HG03139 (cell line): ENCODE measurements around the gene CACNA1A.
A peak's percentile ranks its signal among the peaks of the same experiment; 100 is the strongest.
"Not testable (repeated sequence)": the region's sequence is repeated elsewhere in the genome, so short reads cannot be mapped to it uniquely, and the experiment has no call there.

Source experiments
- ATAC-seq: cut with Tn5 transposase; IDR thresholded peaks from one replicate; pipeline ENCODE4 v1.9.1; 2021; ENCODE audit not compliant: unreplicated experiment

Gene CACNA1A

GRCh38 chr19:13282486-13283065 is 223.7 kb downstream of the CACNA1A start:
- no peak for ATAC-seq

- no peak for ATAC-seq
Measured at GRCh38 chr19:13281567-13282291, 224.6 kb downstream of the CACNA1A start.

GRCh38 chr19:13277104-13277809 is 229.0 kb downstream of the CACNA1A start:
- ATAC-seq = no peak

GRCh38 chr19:13275016-13275722 is 231.1 kb downstream of the CACNA1A start:
- ATAC-seq = no peak

- no peak for ATAC-seq
Measured at GRCh38 chr19:13270514-13271105, 235.7 kb downstream of the CACNA1A start.

- ATAC-seq = no peak
Measured at GRCh38 chr19:13269348-13269747, 236.9 kb downstream of the CACNA1A start.

GRCh38 chr19:13267889-13268288 is 238.4 kb downstream of the CACNA1A start:
- no peak for ATAC-seq

GRCh38 chr19:13267131-13267530 is 239.1 kb downstream of the CACNA1A start:
- ATAC-seq = no peak

GRCh38 chr19:13262450-13262849 is 243.8 kb downstream of the CACNA1A start:
- no peak for ATAC-seq

- ATAC-seq = peak; percentile 66
Measured at GRCh38 chr19:13260883-13261653, 245.2 kb downstream of the CACNA1A start.

- no peak for ATAC-seq
Measured at GRCh38 chr19:13256918-13257317, 249.4 kb downstream of the CACNA1A start.

- ATAC-seq = not testable (repeated sequence)
Measured at GRCh38 chr19:13256398-13256797, 249.9 kb downstream of the CACNA1A start.

GRCh38 chr19:13255719-13256059 is 250.6 kb downstream of the CACNA1A start:
- no peak for ATAC-seq

- no peak for ATAC-seq
Measured at GRCh38 chr19:13255041-13255718, 251.1 kb downstream of the CACNA1A start.

- ATAC-seq = no peak
Measured at GRCh38 chr19:13252569-13253335, 253.5 kb downstream of the CACNA1A start.

- ATAC-seq = no peak
Measured at GRCh38 chr19:13244920-13245319, 261.4 kb downstream of the CACNA1A start.

- no peak for ATAC-seq
Measured at GRCh38 chr19:13241231-13242104, 264.8 kb downstream of the CACNA1A start.

GRCh38 chr19:13240312-13241022 is 265.8 kb downstream of the CACNA1A start:
- no peak for ATAC-seq
